GM21825 (cell line): ENCODE measurements around the gene MXRA7.
"Not testable (repeated sequence)": the region's sequence is repeated elsewhere in the genome, so short reads cannot be mapped to it uniquely, and the experiment has no call there.

Experiments used
- ATAC-seq: cut with Tn5 transposase; IDR thresholded peaks from one replicate; pipeline ENCODE4 v1.9.1; 2021; ENCODE audit warnings: mild to moderate bottlenecking, moderate library complexity; ENCODE audit not compliant: unreplicated experiment

Gene MXRA7

DNA sequence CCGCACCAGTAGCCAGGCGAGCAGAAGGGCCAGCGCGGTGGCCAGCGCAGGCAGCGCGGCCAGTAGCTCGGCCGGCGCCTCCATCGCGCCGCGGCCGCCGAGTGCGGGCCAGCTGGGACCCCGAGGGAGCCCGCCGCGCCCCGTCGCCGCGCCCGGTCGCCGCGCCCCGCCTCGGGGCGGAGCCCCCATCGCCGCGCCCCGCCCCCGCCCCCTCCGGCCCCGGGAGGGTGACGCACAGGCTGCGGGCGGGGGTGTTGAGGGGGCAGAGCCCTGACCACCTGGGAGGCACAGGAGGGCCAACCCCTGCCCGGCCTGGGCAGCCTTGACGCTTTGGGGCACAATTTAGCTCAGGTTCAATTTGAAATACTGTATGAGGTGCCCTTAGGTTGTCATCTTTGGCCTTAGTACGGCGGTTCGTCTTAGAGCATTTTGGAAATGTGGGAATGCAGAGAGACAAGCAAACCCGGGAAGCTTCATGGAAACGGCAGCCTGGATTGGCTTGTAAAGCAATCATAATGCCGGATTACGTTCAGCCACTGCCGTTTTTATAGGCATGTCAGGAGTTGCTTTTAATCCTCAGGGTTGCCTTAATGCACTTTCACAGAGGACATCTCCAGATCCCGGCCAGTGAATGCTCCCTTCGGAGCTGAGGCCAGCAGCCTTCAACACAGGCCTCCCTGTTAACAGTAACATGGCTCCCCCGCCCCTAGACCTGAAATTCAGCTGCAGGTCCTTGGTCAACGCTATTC is at the start of gene MXRA7:
MXRA7 (minus strand) TSS at position 103 of the 749 bp plus-strand sequence; CDS start at position 84, 19 bp downstream.
- no peak for ATAC-seq

DNA sequence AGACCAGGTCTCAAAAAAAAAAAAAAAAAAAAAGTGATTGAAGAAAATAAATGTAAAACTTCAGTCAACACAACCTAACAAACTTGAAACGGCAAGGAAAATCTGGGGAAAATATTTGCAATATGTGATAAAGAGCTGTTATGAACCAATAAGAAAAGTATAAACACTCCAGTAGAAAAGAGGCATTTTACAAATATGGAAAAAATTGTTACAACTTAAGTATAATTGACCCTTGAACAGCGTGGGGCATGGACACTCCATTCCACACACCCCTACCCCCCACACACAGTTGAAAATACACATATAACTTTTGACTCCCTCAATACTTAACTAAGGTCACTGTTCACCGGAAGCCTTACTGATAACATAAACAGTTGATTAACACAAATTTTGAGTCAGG is 47.8 kb upstream of the MXRA7 start:
- no peak for ATAC-seq

DNA sequence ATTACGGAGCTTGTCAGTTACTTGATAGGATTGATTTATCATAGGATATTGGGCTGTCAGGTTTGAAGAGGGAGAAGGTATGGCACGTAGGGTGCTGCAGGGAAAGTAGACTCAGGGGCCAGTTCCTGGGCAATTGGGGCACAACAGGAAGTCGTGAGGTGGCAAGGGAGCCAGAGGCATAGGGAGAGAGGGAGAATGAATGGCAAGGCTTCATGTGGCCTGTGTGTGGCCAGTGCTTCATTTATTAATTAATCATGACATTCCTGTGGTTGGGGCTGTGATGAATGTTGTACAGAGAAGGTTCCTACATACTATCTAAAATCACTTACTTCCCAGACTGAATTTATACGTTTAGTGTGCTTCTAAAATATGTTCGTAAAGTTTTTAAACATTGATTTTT is 46.5 kb upstream of the MXRA7 start:
- no peak for ATAC-seq

- no peak for ATAC-seq
Measured at GRCh38 chr17:76755285-76755684, 44.5 kb upstream of the MXRA7 start.

- ATAC-seq, result no peak
Measured at GRCh38 chr17:76753061-76753961, 42.5 kb upstream of the MXRA7 start.

DNA sequence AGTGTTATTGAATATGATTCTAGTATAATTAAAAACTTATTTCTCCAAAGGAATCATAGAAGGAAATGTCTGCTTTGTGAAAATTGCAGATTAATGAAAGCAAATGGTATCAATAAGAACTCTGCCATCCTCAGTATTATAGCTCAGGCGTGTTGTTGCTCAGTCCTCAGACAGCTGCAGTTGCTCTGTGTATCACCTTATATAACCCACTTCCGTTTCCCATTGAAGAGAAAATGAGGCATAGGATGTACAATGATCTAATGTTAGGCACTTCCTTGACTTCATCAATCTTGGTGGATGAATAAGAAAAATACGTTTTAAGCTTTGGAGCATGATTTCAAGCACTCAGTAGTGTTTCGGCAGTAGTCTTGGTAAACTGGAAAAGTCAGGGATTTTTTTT is 41.2 kb upstream of the MXRA7 start:
- ATAC-seq, result no peak

- no peak for ATAC-seq
Measured at GRCh38 chr17:76751416-76751993, 40.7 kb upstream of the MXRA7 start.

DNA sequence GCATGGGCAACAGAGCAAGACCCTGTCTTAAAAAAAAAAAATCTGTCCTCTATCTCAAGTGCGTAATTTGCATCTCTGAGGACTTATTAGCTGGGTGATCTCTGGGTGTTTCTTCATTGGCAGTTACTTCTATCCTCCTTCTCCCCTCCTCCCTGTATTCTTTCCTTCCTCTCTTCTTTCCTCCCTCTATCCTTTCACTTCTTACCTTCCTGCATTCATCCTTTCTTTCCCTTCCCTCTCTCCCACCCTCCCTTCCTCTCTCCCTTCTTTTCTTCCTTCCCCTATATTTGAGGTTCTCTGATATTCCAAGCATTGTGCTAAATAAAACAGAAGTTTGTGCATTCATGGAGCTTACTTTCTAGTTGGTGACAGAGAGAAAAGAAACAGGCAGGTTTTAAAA is 37.9 kb upstream of the MXRA7 start:
- ATAC-seq, result no peak

DNA sequence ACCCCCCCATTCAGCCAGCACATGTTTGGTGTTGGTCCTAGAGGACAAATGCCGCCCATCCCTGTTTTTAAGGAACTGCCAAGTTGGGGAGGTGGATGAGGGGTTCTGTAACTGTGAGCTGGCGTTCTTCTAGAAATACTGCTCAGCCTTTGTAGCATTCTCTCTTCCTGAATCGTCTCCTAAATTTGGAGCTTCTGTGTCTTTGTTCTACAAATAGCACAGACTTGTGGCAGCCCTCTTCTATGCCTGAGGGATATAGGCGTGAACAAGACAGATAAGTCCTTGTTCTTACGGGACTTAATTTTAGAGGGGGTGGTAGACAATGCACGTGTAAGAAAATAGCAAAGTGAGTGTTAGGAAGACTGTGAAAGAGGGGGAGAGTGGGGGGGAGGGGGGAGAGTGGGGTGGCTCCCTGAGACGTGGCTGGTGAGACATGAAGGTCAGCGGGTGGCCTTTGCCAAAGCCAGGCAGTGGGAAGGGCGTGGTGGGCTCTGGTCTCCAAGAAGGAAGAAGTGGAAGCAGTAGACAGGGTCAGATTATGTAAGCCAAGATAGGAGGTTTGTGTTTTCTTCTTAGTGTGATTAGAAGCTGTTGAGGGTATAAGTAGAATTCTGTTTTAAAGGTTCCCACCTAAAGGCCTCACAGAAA is 37.1 kb upstream of the MXRA7 start:
- no peak for ATAC-seq

DNA sequence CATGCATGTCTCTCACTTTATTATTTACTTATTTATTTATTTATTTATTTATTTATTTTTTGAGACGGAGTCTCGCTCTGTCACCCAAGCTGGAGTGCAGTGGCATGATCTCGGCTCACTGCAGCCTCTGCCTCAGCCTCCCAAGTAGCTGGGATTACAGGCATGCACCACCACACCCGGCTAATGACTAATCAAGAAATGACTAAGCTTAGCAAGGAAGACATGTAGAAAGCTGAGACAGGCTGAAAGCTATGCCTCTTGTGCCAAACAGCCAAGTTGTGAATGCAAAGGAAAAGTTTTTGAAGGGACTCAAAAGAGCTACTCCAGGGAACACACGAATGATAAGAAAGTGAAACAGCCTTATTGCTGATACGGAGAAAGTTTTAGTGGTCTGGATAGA is 35.0 kb upstream of the MXRA7 start:
- ATAC-seq, result not testable (repeated sequence)

GRCh38 chr17:76744747-76745146 is 34.0 kb upstream of the MXRA7 start:
- no peak for ATAC-seq

- ATAC-seq, result no peak
Measured at GRCh38 chr17:76742958-76743357, 32.2 kb upstream of the MXRA7 start.

DNA sequence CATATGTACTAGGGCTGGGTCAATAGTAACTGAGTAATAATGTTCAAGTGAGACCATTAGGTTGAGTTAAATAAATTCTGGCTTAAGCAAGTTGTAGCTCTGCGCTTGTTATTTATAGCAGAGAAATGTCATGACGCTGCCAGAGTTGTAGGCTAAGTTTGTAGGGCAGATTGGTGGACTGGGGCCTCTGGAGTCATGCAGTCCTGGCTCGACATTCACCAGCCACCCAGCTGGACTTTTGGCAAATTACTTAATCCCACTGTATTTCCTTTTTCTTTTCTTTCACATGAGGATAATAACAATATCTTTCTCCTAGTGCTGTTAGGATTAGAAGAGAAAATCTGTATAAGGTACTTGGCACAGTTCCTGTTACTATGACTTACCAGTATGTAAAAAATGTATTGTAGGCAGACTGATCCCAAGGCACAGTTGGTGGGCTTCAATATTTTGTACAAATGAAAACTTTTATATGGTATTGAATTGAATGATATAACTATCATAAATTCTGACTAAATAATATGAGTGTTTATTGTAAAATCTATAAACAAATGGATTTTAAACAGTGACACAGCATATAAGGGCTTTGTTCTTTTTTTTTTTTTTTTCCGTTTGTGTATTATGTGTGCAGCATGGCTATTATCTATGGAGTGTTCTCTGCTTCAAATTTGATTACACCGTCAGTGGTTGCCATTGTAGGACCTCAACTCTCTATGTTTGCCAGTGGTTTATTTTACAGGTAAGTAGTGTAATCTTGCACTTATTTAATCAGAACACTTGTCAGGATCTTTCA is 29.8 kb upstream of the MXRA7 start:
- no peak for ATAC-seq

- ATAC-seq, result not testable (repeated sequence)
Measured at GRCh38 chr17:76739568-76740115, 28.9 kb upstream of the MXRA7 start.

- no peak for ATAC-seq
Measured at GRCh38 chr17:76738468-76738850, 27.7 kb upstream of the MXRA7 start.

DNA sequence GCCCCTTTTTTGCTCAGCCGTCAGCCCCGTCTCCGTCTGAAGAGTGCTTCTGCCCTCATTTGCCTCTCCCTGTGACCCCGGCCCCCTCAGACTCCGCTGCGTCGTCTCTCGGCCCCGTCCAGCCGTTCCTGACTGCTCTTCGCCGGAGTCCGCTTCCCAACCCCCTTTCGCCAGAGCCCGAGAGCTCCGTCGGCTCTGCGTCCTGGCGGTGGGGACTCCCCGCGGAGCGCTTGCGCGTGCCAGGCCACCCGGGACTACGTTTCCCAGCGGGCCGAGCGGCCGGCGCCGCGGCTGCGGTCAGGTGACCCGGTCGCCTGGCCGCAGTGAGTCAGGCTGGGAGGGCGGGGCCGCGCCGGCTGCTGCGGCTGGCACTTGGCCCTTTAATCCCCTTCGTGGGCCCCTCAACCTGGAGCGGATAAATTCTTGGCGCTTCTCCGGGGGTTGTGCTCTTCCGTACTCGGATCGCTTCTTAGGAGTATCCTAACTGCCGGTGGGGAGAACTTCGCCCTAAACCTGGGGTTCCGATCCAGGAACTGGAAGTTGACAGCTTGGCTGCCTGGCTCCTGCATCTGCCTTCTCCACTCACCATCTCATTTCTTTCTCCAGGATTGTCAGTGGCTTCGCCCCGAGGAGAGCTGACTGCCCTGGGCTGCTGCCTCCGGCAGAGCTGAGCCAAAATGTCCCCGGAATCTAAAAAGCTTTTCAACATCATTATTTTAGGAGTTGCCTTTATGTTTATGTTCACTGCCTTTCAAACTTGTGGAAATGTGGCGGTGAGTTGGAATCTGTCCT is 27.1 kb upstream of the MXRA7 start, which contains the start of gene MFSD11:
MFSD11 (plus strand) TSS at position 444 of the 792 bp plus-strand sequence; CDS start at position 678, 234 bp downstream.
- ATAC-seq, result peak; percentile 52

- peak; percentile 62 for ATAC-seq
Measured at GRCh38 chr17:76737082-76737675, 26.4 kb upstream of the MXRA7 start, which contains the start of gene SRSF2. Gene SRSF2, minus strand, starts transcription at chr17:76737331. Its CDS starts 171 bp downstream, at chr17:76737160.

DNA sequence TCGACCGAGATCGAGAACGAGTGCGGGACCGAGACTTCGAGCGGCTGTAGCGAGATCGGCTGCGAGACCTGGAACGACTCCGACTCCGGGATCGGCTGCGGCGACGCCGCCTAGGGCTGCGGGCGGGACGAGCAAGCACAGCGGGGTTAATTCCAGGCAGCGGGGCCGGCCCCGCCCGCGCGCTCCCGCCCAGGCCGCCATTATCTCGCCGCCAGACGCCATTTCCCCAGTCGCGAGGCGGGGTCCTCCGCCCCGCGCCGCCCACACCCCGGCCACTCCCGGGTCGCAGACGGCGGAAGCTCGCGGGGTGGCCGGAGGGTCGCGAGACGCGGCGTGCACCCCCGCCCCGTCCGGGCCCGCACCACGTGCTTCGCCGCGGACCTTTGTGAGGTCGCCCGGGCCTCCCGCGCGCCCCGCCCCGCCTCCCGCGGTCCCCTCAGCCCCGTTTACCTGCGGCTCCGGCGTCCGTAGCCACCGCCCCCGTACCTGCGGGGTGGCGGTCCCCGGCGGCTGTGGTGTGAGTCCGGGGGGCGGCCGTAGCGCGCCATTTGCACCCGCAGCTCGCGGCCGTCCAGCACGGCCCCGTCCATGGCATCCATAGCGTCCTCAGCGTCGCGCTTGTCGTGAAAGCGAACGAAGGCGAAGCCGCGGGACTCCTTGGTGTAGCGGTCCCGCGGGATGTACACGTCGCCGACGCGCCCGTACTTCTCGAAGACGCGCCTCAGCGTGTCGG is 25.8 kb upstream of the MXRA7 start:
- peak; percentile 19 for ATAC-seq
